Ureter (tissue), 1 donor: ENCODE data around the gene TAF9. TPM values are rescaled to one million over a fixed set of nuclear protein-coding genes. Genes with fewer than 3 reads are reported as not detected.
"Not testable (repeated sequence)": the region's sequence is repeated elsewhere in the genome, so short reads cannot be mapped to it uniquely, and the experiment has no call there.

Source experiments
- DNase-seq: peaks from one replicate; pipeline ENCODE4 v3.0.0-alpha.2; 2020; ENCODE audit warnings: low spot score
- total RNA-seq: library from RNA; stranded (reverse); gene quantifications from one replicate; pipeline ENCODE4 v1.2.4, GENCODE V29; 2023
- donor health status: DM: yes; HTN: yes; CAD: no.

The TAF9 gene
- total RNA-seq, 1 donor from 2014 or later = 49.8 TPM

- DNase-seq = no peak
Measured at GRCh38 chr5:69335341-69335935, 33.9 kb downstream of the TAF9 start.

GRCh38 chr5:69334793-69335268, 34.5 kb downstream of the TAF9 start:
- DNase-seq = peak; percentile 86

- DNase-seq = not testable (repeated sequence)
Measured at GRCh38 chr5:69333668-69334315, 35.5 kb downstream of the TAF9 start.

GRCh38 chr5:69331528-69332445, 37.5 kb downstream of the TAF9 start:
- DNase-seq = no peak

- no peak for DNase-seq
Measured at GRCh38 chr5:69329905-69330489, 39.3 kb downstream of the TAF9 start.

- no peak for DNase-seq
Measured at GRCh38 chr5:69326365-69326764, 43.0 kb downstream of the TAF9 start.

GRCh38 chr5:69317391-69317790, 51.9 kb downstream of the TAF9 start:
- DNase-seq = no peak

- no peak for DNase-seq
Measured at GRCh38 chr5:69315972-69316371, 53.3 kb downstream of the TAF9 start.

Other genes starting within 250 kb of the TAF9 start
- gene CCNB1, start 202.4 kb downstream of the TAF9 start, total RNA-seq = 5.3 TPM
- gene CENPH, start 179.9 kb downstream of the TAF9 start, total RNA-seq = 4.5 TPM
- gene CDK7, start 134.6 kb downstream of the TAF9 start, total RNA-seq = 16.2 TPM
- 23.0 TPM for gene CCDC125, start 36.7 kb downstream of the TAF9 start, total RNA-seq
- 29.1 TPM for gene AK6, start within 50 bp of the TAF9 start, total RNA-seq
- gene RAD17, start 298 bp upstream of the TAF9 start, total RNA-seq = 23.1 TPM
- gene MARVELD2, start 45.6 kb upstream of the TAF9 start, total RNA-seq = 32.4 TPM
- 52.8 TPM for gene OCLN, start 123.3 kb upstream of the TAF9 start, total RNA-seq
- 39.3 TPM for gene GTF2H2C, start 190.7 kb upstream of the TAF9 start, total RNA-seq